HG03558 (cell line): ENCODE data around the gene AGPAT2.
A peak's percentile ranks its signal among the peaks of the same experiment; 100 is the strongest.

Source experiments
- ATAC-seq: cut with Tn5 transposase; IDR thresholded peaks from one replicate; pipeline ENCODE4 v1.9.1; 2021; ENCODE audit warnings: moderate number of reproducible peaks; ENCODE audit not compliant: unreplicated experiment; ENCODE audit errors: extremely low read depth

Gene AGPAT2

GRCh38 chr9:136686794-136687711 lies at the start of gene AGPAT2:
Gene AGPAT2 (minus strand): TSS chr9:136687457. CDS start chr9:136687357, 100 bp downstream.
- ATAC-seq: no peak

- ATAC-seq: no peak
These were observed 48.7 kb upstream of the AGPAT2 start for GRCh38 chr9:136735812-136736480.

- no peak for ATAC-seq
These were observed 47.7 kb upstream of the AGPAT2 start for GRCh38 chr9:136734837-136735496.

GRCh38 chr9:136733611-136734010 lies 46.4 kb upstream of the AGPAT2 start:
- ATAC-seq: no peak

GRCh38 chr9:136732444-136733178 lies 45.4 kb upstream of the AGPAT2 start:
- no peak for ATAC-seq

GRCh38 chr9:136729926-136730325 lies 42.7 kb upstream of the AGPAT2 start:
- no peak for ATAC-seq

GRCh38 chr9:136729144-136729543 lies 41.9 kb upstream of the AGPAT2 start:
- no peak for ATAC-seq

GRCh38 chr9:136728548-136729123 lies 41.4 kb upstream of the AGPAT2 start:
- ATAC-seq: peak; percentile 18

- peak; percentile 45 for ATAC-seq
These were observed 40.9 kb upstream of the AGPAT2 start for GRCh38 chr9:136728080-136728547.

GRCh38 chr9:136726631-136727191 lies 39.5 kb upstream of the AGPAT2 start:
- no peak for ATAC-seq

GRCh38 chr9:136726118-136726517 lies 38.9 kb upstream of the AGPAT2 start:
- no peak for ATAC-seq

- ATAC-seq: no peak
These were observed 38.4 kb upstream of the AGPAT2 start for GRCh38 chr9:136725612-136726011.

GRCh38 chr9:136724772-136725171 lies 37.5 kb upstream of the AGPAT2 start:
- no peak for ATAC-seq

- no peak for ATAC-seq
These were observed 36.7 kb upstream of the AGPAT2 start for GRCh38 chr9:136723989-136724388.

GRCh38 chr9:136723362-136723976 lies 36.2 kb upstream of the AGPAT2 start:
- no peak for ATAC-seq

- ATAC-seq: no peak
These were observed 35.7 kb upstream of the AGPAT2 start for GRCh38 chr9:136722969-136723356.

GRCh38 chr9:136722093-136722968 lies 35.1 kb upstream of the AGPAT2 start:
- no peak for ATAC-seq
